IPS-18a (cell line): ENCODE results near the gene ENDOD1.

Source experiments
- H3K27ac ChIP-seq: one replicate; pipeline ENCODE4 v1.5.1; 2013; ENCODE audit warnings: low read length
- H3K27me3 ChIP-seq: one replicate; pipeline ENCODE4 v1.6.1; 2013; ENCODE audit warnings: mild to moderate bottlenecking, low read length; ENCODE audit not compliant: control insufficient read depth, insufficient read depth
- H3K36me3 ChIP-seq: one replicate; pipeline ENCODE4 v1.6.1; 2013; ENCODE audit warnings: low read depth, low read length; ENCODE audit not compliant: control insufficient read depth
- H3K4me1 ChIP-seq: one replicate; pipeline ENCODE4 v1.6.1; 2013; ENCODE audit warnings: low read depth, low read length; ENCODE audit not compliant: control insufficient read depth
- H3K4me3 ChIP-seq: one replicate; pipeline ENCODE4 v1.5.1; 2013; ENCODE audit warnings: low read length
- H3K9ac ChIP-seq: one replicate; pipeline ENCODE4 v1.6.1; 2013; ENCODE audit warnings: mild to moderate bottlenecking, low read length, moderate library complexity
- H3K9me3 ChIP-seq: one replicate; pipeline ENCODE4 v1.6.1; 2013; ENCODE audit warnings: low read depth, low read length; ENCODE audit not compliant: control insufficient read depth

Gene ENDOD1

GRCh38 chr11:95163106-95163505 is 73.5 kb downstream of the ENDOD1 start:
- Histone ChIP-seq H3K9me3 (no peaks in the 10 kb centered on the region), H3K27me3 (no peaks in the 10 kb centered on the region), H3K36me3 (no peaks in the 10 kb centered on the region), H3K4me3 (no peak overlapping the region), H3K9ac (no peak overlapping the region), H3K27ac (no peak overlapping the region), H3K4me1 (peaks cover 3% of the 10 kb centered on the region)

DNA sequence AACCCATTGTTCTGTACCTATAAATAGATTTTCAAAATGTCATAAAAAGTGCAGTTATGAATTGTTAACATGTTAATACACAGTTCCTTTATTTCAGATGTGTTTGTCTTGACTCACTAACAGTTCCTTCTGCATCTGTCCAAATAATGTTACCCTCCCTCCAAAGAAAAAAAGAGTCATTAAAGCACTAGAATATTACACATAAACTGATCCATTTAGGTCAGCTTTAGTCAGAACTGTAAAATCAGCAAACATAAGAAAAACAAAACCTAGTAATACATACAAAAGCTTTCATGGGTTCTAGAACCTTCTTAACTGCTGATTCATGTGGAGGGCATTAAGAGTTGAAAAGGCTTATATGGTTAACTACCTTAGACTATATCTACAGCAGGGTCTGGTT is 76.0 kb downstream of the ENDOD1 start:
- Histone ChIP-seq H3K36me3 (no peaks in the 10 kb centered on the region), H3K27ac (no peak overlapping the region), H3K9ac (no peak overlapping the region), H3K9me3 (no peaks in the 10 kb centered on the region), H3K4me1 (peaks cover 13% of the 10 kb centered on the region), H3K27me3 (no peaks in the 10 kb centered on the region), H3K4me3 (no peak overlapping the region)

DNA sequence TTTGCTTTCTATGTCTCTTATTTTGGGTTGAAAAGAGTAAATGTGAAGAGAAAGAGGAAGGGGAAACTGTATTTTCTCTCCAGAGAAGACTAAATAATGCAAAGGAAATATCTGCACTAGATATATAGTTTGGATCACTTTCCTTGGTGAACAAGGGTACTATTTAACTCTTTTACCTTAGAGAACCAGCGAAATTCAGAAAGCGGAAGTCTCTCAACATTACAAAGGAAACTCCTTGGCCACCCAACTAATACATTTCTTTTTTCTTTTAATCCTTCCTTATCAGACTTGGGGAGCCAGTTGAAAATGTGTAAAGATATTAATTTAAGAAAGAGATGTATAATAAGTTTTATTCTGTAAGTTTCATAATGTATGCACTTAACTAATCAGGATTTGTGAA is 77.1 kb downstream of the ENDOD1 start:
- Histone ChIP-seq H3K27ac (no peak overlapping the region), H3K9ac (no peak overlapping the region), H3K4me3 (no peak overlapping the region), H3K27me3 (no peaks in the 10 kb centered on the region), H3K36me3 (no peaks in the 10 kb centered on the region), H3K4me1 (peaks cover 13% of the 10 kb centered on the region), H3K9me3 (no peaks in the 10 kb centered on the region)

- Histone ChIP-seq H3K9me3 (no peaks in the 10 kb centered on the region), H3K27ac (no peak overlapping the region), H3K36me3 (peaks cover 11% of the 10 kb centered on the region), H3K4me3 (no peak overlapping the region), H3K9ac (no peak overlapping the region), H3K4me1 (peaks cover 13% of the 10 kb centered on the region), H3K27me3 (no peaks in the 10 kb centered on the region)
Observed at GRCh38 chr11:95170294-95170693, 80.6 kb downstream of the ENDOD1 start.

DNA sequence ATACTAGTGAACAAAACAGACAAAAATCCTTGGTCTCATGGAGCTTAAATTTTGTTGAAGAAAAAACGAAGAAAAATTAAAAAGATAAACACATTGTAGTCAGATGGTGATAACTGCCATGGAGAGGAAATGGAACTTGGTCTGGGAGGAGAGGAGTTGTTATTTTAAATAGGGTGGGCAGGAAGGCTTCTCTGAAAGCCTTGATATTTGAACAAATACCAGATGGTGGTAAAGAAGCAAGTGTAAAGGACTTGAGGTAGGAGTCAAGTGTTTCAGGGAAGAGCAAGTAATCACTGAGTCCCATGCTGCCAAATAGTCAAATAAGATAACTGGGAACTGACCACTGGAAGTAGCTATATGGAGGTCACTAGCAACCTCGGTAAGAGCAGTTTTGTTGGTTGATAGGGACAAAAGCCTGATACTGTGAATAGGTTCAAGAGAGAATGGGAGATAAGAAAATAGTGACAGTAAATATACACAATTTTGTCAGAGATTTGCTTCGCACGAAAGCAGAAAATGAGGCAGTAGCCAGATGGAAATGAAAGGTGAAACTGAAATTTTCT is 86.3 kb downstream of the ENDOD1 start:
- Histone ChIP-seq H3K27ac (no peak overlapping the region), H3K9ac (no peak overlapping the region), H3K4me3 (no peak overlapping the region), H3K27me3 (no peaks in the 10 kb centered on the region), H3K9me3 (no peaks in the 10 kb centered on the region), H3K36me3 (peaks cover 41% of the 10 kb centered on the region), H3K4me1 (no peaks in the 10 kb centered on the region)
